NB4 (cell line): ENCODE data around the gene FIBCD1.

Experiments
- DNase-seq: peaks from one replicate; pipeline ENCODE4 v3.0.0; 2010; ENCODE audit warnings: low read depth
- H3K4me3 ChIP-seq: one replicate; pipeline ENCODE4 v1.5.1; 2011; ENCODE audit warnings: mild to moderate bottlenecking, low read depth, low read length, moderate library complexity
- MYC ChIP-seq: IDR thresholded peaks from 2 replicates; pipeline ENCODE4 v1.6.1; 2011; ENCODE audit warnings: low read depth, low read length
- POLR2A ChIP-seq: IDR thresholded peaks from 2 replicates; pipeline ENCODE4 v1.6.1; 2011; ENCODE audit warnings: mild to moderate bottlenecking; ENCODE audit not compliant: insufficient read length; ENCODE audit errors: extremely low read depth
- TF ChIP-seq, protein P1 (sequence below): IDR thresholded peaks from one replicate; pipeline ENCODE4 v1.5.1; 2012; ENCODE audit warnings: low read depth, low read length
- TF ChIP-seq, protein P2 (sequence below): IDR thresholded peaks from 2 replicates; pipeline ENCODE4 v1.6.1; 2011; ENCODE audit warnings: low read depth, low read length

Gene FIBCD1

DNA sequence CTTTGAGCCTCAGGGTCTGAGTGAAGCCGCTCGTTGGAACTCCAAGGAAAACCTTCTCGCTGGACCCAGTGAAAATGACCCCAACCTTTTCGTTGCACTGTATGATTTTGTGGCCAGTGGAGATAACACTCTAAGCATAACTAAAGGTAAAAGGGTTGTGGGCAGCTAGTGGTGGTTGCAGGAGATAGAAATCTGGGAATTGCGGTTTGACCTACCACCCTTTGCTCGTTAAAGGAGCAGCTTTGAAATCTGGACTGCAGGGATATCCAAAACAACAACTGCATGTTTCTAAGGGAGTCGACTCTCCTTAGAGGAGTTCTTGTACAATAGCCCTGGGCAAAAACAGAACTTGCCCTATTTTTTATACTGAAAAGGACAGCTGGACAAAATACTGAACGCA, 85.0 kb downstream of the FIBCD1 start:
- H3K4me3 ChIP-seq: no peak overlapping the region
- TF ChIP-seq, protein P1, sequence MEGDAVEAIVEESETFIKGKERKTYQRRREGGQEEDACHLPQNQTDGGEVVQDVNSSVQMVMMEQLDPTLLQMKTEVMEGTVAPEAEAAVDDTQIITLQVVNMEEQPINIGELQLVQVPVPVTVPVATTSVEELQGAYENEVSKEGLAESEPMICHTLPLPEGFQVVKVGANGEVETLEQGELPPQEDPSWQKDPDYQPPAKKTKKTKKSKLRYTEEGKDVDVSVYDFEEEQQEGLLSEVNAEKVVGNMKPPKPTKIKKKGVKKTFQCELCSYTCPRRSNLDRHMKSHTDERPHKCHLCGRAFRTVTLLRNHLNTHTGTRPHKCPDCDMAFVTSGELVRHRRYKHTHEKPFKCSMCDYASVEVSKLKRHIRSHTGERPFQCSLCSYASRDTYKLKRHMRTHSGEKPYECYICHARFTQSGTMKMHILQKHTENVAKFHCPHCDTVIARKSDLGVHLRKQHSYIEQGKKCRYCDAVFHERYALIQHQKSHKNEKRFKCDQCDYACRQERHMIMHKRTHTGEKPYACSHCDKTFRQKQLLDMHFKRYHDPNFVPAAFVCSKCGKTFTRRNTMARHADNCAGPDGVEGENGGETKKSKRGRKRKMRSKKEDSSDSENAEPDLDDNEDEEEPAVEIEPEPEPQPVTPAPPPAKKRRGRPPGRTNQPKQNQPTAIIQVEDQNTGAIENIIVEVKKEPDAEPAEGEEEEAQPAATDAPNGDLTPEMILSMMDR: no peak
- TF ChIP-seq MYC: no peak
- TF ChIP-seq, protein P2, sequence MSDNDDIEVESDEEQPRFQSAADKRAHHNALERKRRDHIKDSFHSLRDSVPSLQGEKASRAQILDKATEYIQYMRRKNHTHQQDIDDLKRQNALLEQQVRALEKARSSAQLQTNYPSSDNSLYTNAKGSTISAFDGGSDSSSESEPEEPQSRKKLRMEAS: no peak
- no peak for TF ChIP-seq POLR2A
- no peak for DNase-seq

DNA sequence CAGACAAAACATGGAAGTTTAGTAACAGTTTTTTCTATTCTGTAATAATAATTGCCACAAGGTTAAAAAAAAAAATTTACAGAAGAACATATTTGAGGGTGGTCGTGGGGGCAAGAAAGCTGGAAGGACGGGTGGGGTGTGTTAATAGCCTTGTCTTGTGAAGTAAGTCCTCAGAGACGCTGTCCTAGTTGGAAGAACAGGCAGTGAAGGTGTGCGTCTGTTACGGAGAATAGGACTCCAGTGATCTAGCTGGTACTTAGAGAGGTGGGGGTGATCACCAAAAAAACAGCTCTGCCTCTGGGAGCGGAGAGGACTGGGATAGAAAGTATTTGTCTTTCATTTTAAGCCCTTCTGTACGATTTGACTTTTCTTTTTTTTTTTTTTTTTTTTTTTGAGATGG, 86.2 kb downstream of the FIBCD1 start:
- no peak for DNase-seq
- TF ChIP-seq POLR2A: no peak
- TF ChIP-seq MYC: no peak
- TF ChIP-seq, protein P2: no peak
- TF ChIP-seq, protein P1: no peak
- H3K4me3 ChIP-seq: no peak overlapping the region
